CD4-positive, CD25-positive, alpha-beta regulatory T cell (primary cell): ENCODE data around the gene EVPLL. TPM values are rescaled to one million over a fixed set of nuclear protein-coding genes. Genes with fewer than 3 reads are reported as not detected.
"Not testable (repeated sequence)": the region's sequence is repeated elsewhere in the genome, so short reads cannot be mapped to it uniquely, and the experiment has no call there.

Experiments used
- ATAC-seq, 2 donors: fragments of 150-1000 bp; cut with Tn5 transposase; one replicate each; pipeline ENCODE4 v1.10.0; 2021; ENCODE audit warnings: low read depth in 2 of 2, moderate number of reproducible peaks in 2 of 2, moderate library complexity in 1 of 2
- DNase-seq, 3 donors: peaks; one replicate each; pipeline versions ENCODE4 v3.0.0 to v3.0.0-alpha.2; 2012 to 2022; ENCODE audit warnings: mixed read lengths in 1 of 3
- H3K27ac ChIP-seq: one replicate; pipeline ENCODE4 v1.7.0; 2013; ENCODE audit warnings: mild to moderate bottlenecking, low read length; ENCODE audit not compliant: insufficient read depth, poor library complexity, severe bottlenecking
- H3K27me3 ChIP-seq: one replicate; pipeline ENCODE4 v1.7.0; 2013; ENCODE audit warnings: low read length; ENCODE audit not compliant: control insufficient read depth, insufficient read depth
- H3K36me3 ChIP-seq: one replicate; pipeline ENCODE4 v1.7.0; 2013; ENCODE audit warnings: mild to moderate bottlenecking, low read length, moderate library complexity; ENCODE audit not compliant: control insufficient read depth, insufficient read depth
- H3K4me1 ChIP-seq: 2 replicates; pipeline ENCODE4 v1.7.0; 2013; ENCODE audit warnings: mild to moderate bottlenecking, low read length; ENCODE audit not compliant: insufficient read depth, control insufficient read depth, poor library complexity, severe bottlenecking
- H3K4me3 ChIP-seq: one replicate; pipeline ENCODE4 v1.7.0; 2013; ENCODE audit warnings: low read depth, mild to moderate bottlenecking, low read length, moderate library complexity
- H3K9me3 ChIP-seq, 2 experiments: 1 replicate in 1 of 2; 2 replicates in 1 of 2; pipeline ENCODE4 v1.7.0; 2013; ENCODE audit warnings: low read length in 2 of 2, mild to moderate bottlenecking in 1 of 2, moderate library complexity in 1 of 2; ENCODE audit not compliant: control insufficient read depth in 2 of 2
- H3K27ac Mint-ChIP-seq, 3 donors: one replicate each; pipeline ENCODE4 v1.8.0; 2020 to 2022; ENCODE audit warnings: mild to moderate bottlenecking in 3 of 3, mixed read lengths in 3 of 3, moderate library complexity in 2 of 3
- H3K27me3 Mint-ChIP-seq: one replicate; pipeline ENCODE4 v1.8.0; 2022; ENCODE audit warnings: mild to moderate bottlenecking, mixed read lengths
- H3K36me3 Mint-ChIP-seq: one replicate; pipeline ENCODE4 v1.8.0; 2020; ENCODE audit warnings: mixed read lengths
- H3K4me1 Mint-ChIP-seq, 4 donors: one replicate each; pipeline ENCODE4 v1.8.0; 2020 to 2022; ENCODE audit warnings: mixed read lengths in 4 of 4, mild to moderate bottlenecking in 1 of 4
- H3K4me3 Mint-ChIP-seq, 4 donors: one replicate each; pipeline ENCODE4 v1.8.0; 2020 to 2022; ENCODE audit warnings: mild to moderate bottlenecking in 4 of 4, mixed read lengths in 4 of 4, moderate library complexity in 3 of 4
- H3K9me3 Mint-ChIP-seq, 7 donors: one replicate each; pipeline ENCODE4 v1.8.0; 2020 to 2022; ENCODE audit warnings: mixed read lengths in 7 of 7, mild to moderate bottlenecking in 3 of 7, moderate library complexity in 2 of 7
- polyA plus RNA-seq, 4 donors: library from polyadenylated mRNA; unstranded; fragments of 300-500 nt; fragmentation: Illumina TruSeq; gene quantifications; one replicate each; pipeline ENCODE4 v1.2.3, GENCODE V29; 2021
- total RNA-seq: library from RNA; stranded (reverse); gene quantifications from one replicate; pipeline ENCODE4 v1.2.3, GENCODE V29; 2022

Gene EVPLL
- not detected for total RNA-seq
- under 1 TPM in 1 of 4 donors, not detected in 3; 0.25 TPM for polyA plus RNA-seq

DNA sequence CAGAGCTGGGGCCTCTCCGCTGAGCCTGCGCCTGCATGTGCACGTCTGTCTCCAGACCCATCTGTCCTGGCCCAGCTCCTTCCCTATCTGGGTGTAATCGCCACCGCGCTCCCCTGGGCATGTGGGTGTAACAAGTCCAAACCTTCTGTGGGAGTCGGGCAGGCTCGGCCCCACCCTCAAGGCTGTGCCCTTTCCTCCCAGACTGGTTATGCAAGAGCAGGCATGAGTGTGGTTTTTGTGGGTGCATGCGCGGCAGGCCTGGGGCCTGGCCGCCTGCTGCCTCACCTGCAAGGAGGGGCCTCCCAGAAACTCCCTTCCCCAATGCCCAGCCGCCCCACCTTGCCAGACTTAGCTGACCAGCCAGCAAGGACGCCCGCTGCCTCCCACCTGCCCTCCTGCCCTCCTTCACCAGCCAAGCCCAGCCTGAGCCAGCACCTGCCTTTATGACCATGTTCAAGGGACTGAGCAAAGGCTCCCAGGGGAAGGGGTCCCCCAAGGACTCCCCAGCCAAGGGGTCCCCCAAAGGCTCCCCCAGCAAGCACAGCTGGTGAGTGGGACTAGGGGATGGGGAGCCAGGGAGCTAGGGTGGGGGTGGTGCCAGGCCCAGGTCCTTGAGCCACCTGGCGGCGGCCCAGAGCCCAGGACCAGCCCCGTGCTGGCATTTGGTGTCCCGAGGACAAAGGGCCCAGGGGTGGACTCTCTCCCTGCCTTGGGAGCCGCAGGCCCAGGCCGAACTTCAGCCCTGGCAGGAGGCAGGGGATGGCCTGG, at the start of gene EVPLL:
Gene EVPLL, plus strand, starts transcription at position 342 of the 768 bp plus-strand sequence. CDS start 3,160 bp downstream, outside the sequence.
- no peaks in the 10 kb centered on the region for H3K36me3 ChIP-seq
- Mint-ChIP-seq H3K4me1 (peaks cover 0 to 10% (median under 1%) of the 10 kb centered on the region in 4 donors), H3K27ac (no peak within 1 kb of the TSS), H3K36me3 (no peaks in the 10 kb centered on the region), H3K27me3 (no peaks in the 10 kb centered on the region), H3K4me3 (no peak within 1 kb of the TSS), H3K9me3 (peaks cover 0 to 2% (median 0%) of the 10 kb centered on the region in 7 donors)
- ATAC-seq (no peak), DNase-seq (peak in 1 of 3 donors; percentile 24)
- no peaks in the 10 kb centered on the region for H3K27me3 ChIP-seq
- no peaks in the 10 kb centered on the region for H3K9me3 ChIP-seq
- no peak within 1 kb of the TSS for H3K27ac ChIP-seq
- H3K4me1 ChIP-seq, result peaks cover 2% of the 10 kb centered on the region
- H3K4me3 ChIP-seq, result no peak within 1 kb of the TSS

DNA sequence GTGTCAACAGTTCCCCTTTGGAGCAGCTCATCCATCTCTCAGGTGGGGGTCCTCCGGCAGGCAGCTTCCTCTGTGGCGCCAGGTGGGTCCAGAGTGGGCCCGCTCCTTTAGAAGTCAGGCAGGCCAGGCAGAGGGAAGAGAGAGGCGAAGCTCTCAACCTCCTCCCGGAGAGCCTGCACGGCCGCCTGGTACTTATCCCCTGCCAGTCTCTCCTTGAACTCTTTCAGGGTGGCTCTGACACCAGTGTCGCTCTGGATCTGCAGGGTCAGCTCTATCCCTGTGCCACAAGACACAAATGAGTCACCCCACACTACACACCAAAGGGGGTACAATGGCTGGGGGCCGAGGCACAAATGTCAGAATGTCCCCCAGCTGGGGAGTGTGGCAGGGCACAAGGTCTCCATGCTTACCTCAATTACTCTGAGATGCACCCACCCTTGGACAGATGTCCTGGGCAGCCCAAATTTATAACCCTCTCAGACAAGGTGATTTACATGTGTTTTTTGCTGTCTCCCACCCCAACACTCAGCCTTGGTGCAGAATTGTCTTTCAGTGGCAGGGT, 48.9 kb upstream of the EVPLL start:
- H3K27me3 Mint-ChIP-seq, result no peaks in the 10 kb centered on the region
- peaks cover 57% of the 10 kb centered on the region for H3K36me3 ChIP-seq
- peaks cover 16% of the 10 kb centered on the region for H3K36me3 Mint-ChIP-seq

DNA sequence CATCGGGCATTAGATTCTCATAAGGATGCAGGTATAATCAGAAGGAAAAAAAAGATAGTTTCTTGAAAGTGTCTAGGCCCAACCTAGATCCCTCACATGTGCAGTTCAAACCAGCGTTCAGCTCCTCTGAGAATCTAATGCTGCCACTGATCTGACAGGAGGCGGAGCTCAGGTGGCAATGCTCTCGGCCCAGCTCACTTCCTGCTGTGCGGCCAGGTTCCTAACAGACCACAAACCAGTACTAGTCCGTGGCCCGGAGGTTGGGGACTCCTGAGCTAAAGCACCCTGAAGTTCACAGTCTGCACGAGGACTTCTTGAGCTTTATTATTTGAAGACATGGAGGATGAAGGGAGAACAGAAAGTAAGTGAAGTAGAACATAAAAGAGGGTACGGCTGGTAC, 45.7 kb upstream of the EVPLL start:
- H3K4me3 Mint-ChIP-seq, result peak overlapping the region in 1 of 4 donors; percentile 41
- peaks cover 54% of the 10 kb centered on the region for H3K36me3 ChIP-seq
- no peak for ATAC-seq
- no peaks in the 10 kb centered on the region for H3K9me3 ChIP-seq
- no peak overlapping the region for H3K27ac ChIP-seq
- H3K9me3 Mint-ChIP-seq, result no peaks in the 10 kb centered on the region
- H3K27me3 ChIP-seq, result no peaks in the 10 kb centered on the region
- H3K4me3 ChIP-seq, result no peak overlapping the region
- H3K4me1 Mint-ChIP-seq, result peaks cover 4 to 9% (median 7%) of the 10 kb centered on the region in 4 donors
- DNase-seq, result no peak
- peak overlapping the region in 2 of 3 donors; percentile 25 to 65 for H3K27ac Mint-ChIP-seq
- no peaks in the 10 kb centered on the region for H3K27me3 Mint-ChIP-seq
- no peaks in the 10 kb centered on the region for H3K4me1 ChIP-seq
- H3K36me3 Mint-ChIP-seq, result peaks cover 12% of the 10 kb centered on the region

More for the DNA sequence above, 48.9 kb upstream of the EVPLL start:
- Mint-ChIP-seq H3K27ac (peak overlapping the region in 1 of 3 donors; percentile 45), H3K4me3 (no peak overlapping the region), H3K4me1 (peaks cover 4 to 23% (median 11%) of the 10 kb centered on the region in 4 donors), H3K9me3 (no peaks in the 10 kb centered on the region)
- DNase-seq (no peak), ATAC-seq (no peak)
- H3K4me1 ChIP-seq, result no peaks in the 10 kb centered on the region
- no peak overlapping the region for H3K27ac ChIP-seq
- no peak overlapping the region for H3K4me3 ChIP-seq
- no peaks in the 10 kb centered on the region for H3K9me3 ChIP-seq
- H3K27me3 ChIP-seq, result no peaks in the 10 kb centered on the region

DNA sequence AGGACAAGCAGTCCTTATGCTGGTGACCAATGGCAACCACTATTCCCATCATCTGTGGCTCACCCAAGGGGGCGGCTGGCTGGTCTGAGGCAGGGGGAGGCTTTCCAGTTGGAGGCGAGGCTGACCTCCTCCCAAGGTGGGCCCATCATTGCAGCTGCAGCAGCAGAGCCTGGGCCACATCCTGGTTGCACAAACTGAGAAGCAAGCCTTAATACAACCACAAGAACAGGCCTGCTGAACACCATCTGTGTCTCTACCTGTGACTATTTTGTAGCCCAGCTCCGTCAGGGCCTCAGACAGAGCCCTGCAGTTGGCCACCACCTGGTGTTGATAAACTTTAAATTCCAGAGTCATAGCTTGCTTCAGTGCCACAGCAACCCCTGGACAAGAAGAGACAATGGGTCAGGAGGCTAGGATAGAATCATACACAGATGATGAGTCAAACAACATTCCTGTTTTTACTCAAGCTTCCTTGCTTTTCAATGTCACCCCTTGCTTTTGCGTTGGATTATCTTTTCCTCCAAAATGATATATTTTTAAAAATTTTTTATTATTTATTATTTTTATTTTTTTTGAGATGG, 44.6 kb upstream of the EVPLL start:
- Histone ChIP-seq H3K27me3 (no peaks in the 10 kb centered on the region), H3K9me3 (no peaks in the 10 kb centered on the region), H3K4me3 (no peak overlapping the region), H3K27ac (no peak overlapping the region), H3K4me1 (no peaks in the 10 kb centered on the region), H3K36me3 (peaks cover 46% of the 10 kb centered on the region)
- Mint-ChIP-seq H3K27me3 (no peaks in the 10 kb centered on the region), H3K9me3 (no peaks in the 10 kb centered on the region), H3K36me3 (peaks cover 9% of the 10 kb centered on the region), H3K4me3 (peak overlapping the region in 2 of 4 donors; percentile 10 to 41), H3K4me1 (peaks cover 4 to 9% (median 7%) of the 10 kb centered on the region in 4 donors), H3K27ac (no peak overlapping the region)
- DNase-seq, result peak in 1 of 3 donors; percentile 16
- no peak for ATAC-seq

DNA sequence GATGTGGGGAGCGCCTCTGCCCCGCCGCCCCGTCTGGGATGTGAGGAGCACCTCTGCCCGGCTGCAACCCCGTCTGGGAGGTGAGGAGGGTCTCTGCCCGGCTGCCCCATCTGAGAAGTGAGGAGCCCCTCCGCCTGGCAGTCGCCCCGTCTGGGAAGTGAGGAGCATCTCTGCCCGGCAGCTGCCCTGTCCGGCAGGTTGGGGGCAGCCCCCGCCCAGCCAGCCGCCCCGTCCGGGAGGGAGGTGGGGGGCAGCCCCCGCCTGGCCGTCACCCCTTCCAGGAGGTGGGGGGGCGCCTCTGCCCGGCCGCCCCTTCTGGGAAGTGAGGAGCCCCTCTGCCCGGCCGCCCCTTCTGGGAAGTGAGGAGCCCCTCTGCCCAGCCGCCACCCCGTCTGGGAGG, 39.4 kb upstream of the EVPLL start:
- H3K9me3 ChIP-seq, H3K27ac Mint-ChIP-seq, H3K27me3 Mint-ChIP-seq, H3K27me3 ChIP-seq, H3K4me3 Mint-ChIP-seq, DNase-seq, ATAC-seq, H3K27ac ChIP-seq, H3K4me1 ChIP-seq, H3K9me3 Mint-ChIP-seq, H3K4me1 Mint-ChIP-seq, H3K4me3 ChIP-seq: not testable (repeated sequence)
- peaks cover 29% of the 10 kb centered on the region for H3K36me3 ChIP-seq
- peaks cover 20% of the 10 kb centered on the region for H3K36me3 Mint-ChIP-seq

DNA sequence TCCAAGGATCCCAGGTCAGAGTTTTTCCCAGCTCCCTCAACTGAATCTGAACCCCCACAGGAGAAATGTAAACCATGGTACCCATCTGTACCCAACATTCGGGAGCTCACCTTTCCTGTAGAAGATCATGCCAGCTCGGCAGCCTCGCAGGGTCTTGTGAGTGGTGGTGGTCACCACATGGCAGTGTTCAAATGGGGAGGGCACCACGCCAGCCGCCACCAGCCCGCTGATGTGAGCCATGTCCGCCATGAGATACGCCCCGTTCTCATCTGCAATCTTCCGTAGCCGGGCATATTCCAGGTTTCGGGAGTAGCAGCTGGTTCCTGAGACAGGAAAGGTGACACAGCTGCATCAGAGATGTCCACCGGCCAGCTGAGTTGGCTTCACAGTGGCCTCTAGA, 37.6 kb upstream of the EVPLL start:
- DNase-seq (no peak), ATAC-seq (no peak)
- H3K27me3 ChIP-seq, result no peaks in the 10 kb centered on the region
- Mint-ChIP-seq H3K27ac (no peak overlapping the region), H3K27me3 (no peaks in the 10 kb centered on the region), H3K36me3 (peaks cover 20% of the 10 kb centered on the region), H3K4me1 (peaks cover 0 to 9% (median 5%) of the 10 kb centered on the region in 4 donors), H3K9me3 (no peaks in the 10 kb centered on the region), H3K4me3 (no peak overlapping the region)
- no peaks in the 10 kb centered on the region for H3K9me3 ChIP-seq
- no peak overlapping the region for H3K4me3 ChIP-seq
- no peak overlapping the region for H3K27ac ChIP-seq
- H3K36me3 ChIP-seq, result peaks cover 21% of the 10 kb centered on the region
- H3K4me1 ChIP-seq, result no peaks in the 10 kb centered on the region

DNA sequence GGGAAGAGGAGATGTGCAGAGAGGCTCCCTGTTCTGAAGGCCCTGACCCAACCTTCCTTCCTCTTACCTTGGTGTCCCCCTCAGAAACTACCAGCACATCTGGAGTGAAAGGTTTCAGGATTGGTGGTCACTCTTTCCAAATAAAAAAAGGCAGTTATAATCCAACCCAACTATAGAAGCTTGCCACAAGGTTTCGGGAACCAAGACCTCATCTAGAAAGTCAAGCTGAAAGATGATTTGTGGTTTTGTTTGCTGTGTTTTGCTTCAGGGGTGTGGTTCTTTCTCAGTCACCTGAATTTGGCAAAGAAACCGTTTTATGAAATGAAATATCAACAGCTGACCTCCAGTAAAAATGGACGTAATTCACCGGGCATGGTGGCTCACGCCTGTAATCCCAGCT, 33.6 kb upstream of the EVPLL start:
- peaks cover 31% of the 10 kb centered on the region for H3K36me3 ChIP-seq
- peaks cover 32% of the 10 kb centered on the region for H3K36me3 Mint-ChIP-seq
- H3K9me3 Mint-ChIP-seq, result no peaks in the 10 kb centered on the region

More for the DNA sequence above, 33.6 kb upstream of the EVPLL start:
- DNase-seq, result peak in 1 of 3 donors; percentile 37
- Mint-ChIP-seq H3K27me3 (no peaks in the 10 kb centered on the region), H3K27ac (peak overlapping the region in 2 of 3 donors; percentile 32 to 87), H3K4me1 (peaks cover 0 to 9% (median 5%) of the 10 kb centered on the region in 4 donors), H3K4me3 (peak overlapping the region in 3 of 4 donors; percentile 22 to 61 (median 47))
- H3K27ac ChIP-seq, result no peak overlapping the region
- no peak for ATAC-seq
- no peaks in the 10 kb centered on the region for H3K27me3 ChIP-seq
- H3K9me3 ChIP-seq, result no peaks in the 10 kb centered on the region
- H3K4me1 ChIP-seq, result no peaks in the 10 kb centered on the region
- peak overlapping the region; percentile 59 for H3K4me3 ChIP-seq
